Muscle layer of colon (tissue), 2 donors: ENCODE measurements around the gene IGFBP5.

Experiments used
- H3K27ac ChIP-seq: one replicate; pipeline ENCODE4 v1.7.0; 2013; ENCODE audit warnings: low read depth, mild to moderate bottlenecking, low read length, moderate library complexity
- H3K27me3 ChIP-seq, 2 donors: one replicate each; pipeline ENCODE4 v1.7.0; 2013; ENCODE audit warnings: low read length in 2 of 2, mild to moderate bottlenecking in 2 of 2; ENCODE audit not compliant: insufficient read depth in 2 of 2, control insufficient read depth in 1 of 2
- H3K36me3 ChIP-seq: one replicate; pipeline ENCODE4 v1.7.0; 2013; ENCODE audit warnings: mild to moderate bottlenecking, low read length; ENCODE audit not compliant: insufficient read depth
- H3K4me1 ChIP-seq: one replicate; pipeline ENCODE4 v1.7.0; 2013; ENCODE audit warnings: mild to moderate bottlenecking, low read length; ENCODE audit not compliant: insufficient read depth
- H3K4me3 ChIP-seq, 2 donors: one replicate each; pipeline ENCODE4 v1.7.0; 2013; ENCODE audit warnings: low read length in 2 of 2, low read depth in 1 of 2, mild to moderate bottlenecking in 1 of 2, moderate library complexity in 1 of 2
- H3K9ac ChIP-seq: one replicate; pipeline ENCODE4 v1.7.0; 2013; ENCODE audit warnings: low read length
- H3K9me3 ChIP-seq: one replicate; pipeline ENCODE4 v1.7.0; 2013; ENCODE audit warnings: mild to moderate bottlenecking, low read length
- donor health status: abdominal sarcoma.
- donor health status: Adenocarcinoma of cecum.

Gene IGFBP5

GRCh38 chr2:216661639-216662375 is 33.5 kb downstream of the IGFBP5 start:
- peaks cover 16% of the 10 kb centered on the region for H3K4me1 ChIP-seq
- H3K9ac ChIP-seq: no peak overlapping the region
- H3K9me3 ChIP-seq: no peaks in the 10 kb centered on the region
- H3K27me3 ChIP-seq: no peaks in the 10 kb centered on the region
- H3K4me3 ChIP-seq: no peak overlapping the region
- H3K36me3 ChIP-seq: no peaks in the 10 kb centered on the region
- H3K27ac ChIP-seq: no peak overlapping the region

DNA sequence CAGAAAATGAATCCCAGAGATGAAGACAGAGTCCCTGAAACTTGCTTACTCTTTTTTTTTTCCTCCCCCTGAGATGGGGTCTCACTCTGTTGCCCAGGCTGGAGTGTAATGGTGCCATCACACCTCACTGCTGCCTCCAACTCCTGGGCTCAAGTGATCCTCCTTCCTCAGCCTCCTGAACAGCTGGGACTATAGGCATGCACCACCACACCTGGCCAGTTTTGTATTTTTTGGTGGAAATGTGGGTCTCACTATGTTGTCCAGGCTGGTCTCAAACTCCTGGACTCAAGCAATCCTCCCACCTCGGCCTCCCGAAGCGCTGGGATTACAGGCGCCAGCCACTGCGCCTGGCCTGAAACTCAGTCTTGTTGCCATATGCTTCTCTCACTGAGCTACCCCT is 34.3 kb downstream of the IGFBP5 start:
- Histone ChIP-seq H3K27me3 (no peaks in the 10 kb centered on the region), H3K36me3 (no peaks in the 10 kb centered on the region), H3K4me1 (peaks cover 14% of the 10 kb centered on the region), H3K9ac (no peak overlapping the region), H3K27ac (no peak overlapping the region), H3K4me3 (no peak overlapping the region), H3K9me3 (no peaks in the 10 kb centered on the region)

- H3K27me3 ChIP-seq: no peaks in the 10 kb centered on the region
- H3K36me3 ChIP-seq: no peaks in the 10 kb centered on the region
- H3K9ac ChIP-seq: no peak overlapping the region
- H3K4me3 ChIP-seq: no peak overlapping the region
- H3K4me1 ChIP-seq: peaks cover 8% of the 10 kb centered on the region
- H3K27ac ChIP-seq: no peak overlapping the region
- H3K9me3 ChIP-seq: no peaks in the 10 kb centered on the region
Measured at GRCh38 chr2:216660496-216660895, 34.9 kb downstream of the IGFBP5 start.

GRCh38 chr2:216659276-216659675 is 36.1 kb downstream of the IGFBP5 start:
- Histone ChIP-seq H3K4me1 (no peaks in the 10 kb centered on the region), H3K27ac (no peak overlapping the region), H3K4me3 (no peak overlapping the region), H3K9ac (no peak overlapping the region), H3K27me3 (no peaks in the 10 kb centered on the region), H3K9me3 (no peaks in the 10 kb centered on the region), H3K36me3 (no peaks in the 10 kb centered on the region)

DNA sequence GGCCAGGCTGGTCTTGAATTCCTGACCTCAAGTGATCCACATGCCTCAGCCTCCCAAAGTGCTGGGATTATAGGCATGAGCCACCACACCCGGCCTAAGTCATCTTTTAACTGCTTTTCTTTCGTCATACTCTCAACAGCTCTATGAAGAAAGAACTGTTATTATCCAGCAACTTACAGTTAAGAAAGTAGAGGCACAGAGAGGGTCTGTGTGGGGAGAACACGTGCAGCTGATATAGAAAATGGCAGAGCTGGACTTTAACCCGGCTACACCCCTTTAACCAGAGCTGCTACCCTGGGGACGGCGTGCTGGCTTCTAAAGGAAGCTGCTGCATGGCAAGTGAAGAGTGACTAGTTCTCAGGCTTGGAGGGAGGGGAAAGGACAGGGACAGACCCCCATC is 36.6 kb downstream of the IGFBP5 start:
- no peak overlapping the region for H3K27ac ChIP-seq
- no peak overlapping the region for H3K9ac ChIP-seq
- H3K4me3 ChIP-seq: no peak overlapping the region
- H3K36me3 ChIP-seq: no peaks in the 10 kb centered on the region
- no peaks in the 10 kb centered on the region for H3K27me3 ChIP-seq
- H3K4me1 ChIP-seq: no peaks in the 10 kb centered on the region
- H3K9me3 ChIP-seq: no peaks in the 10 kb centered on the region

GRCh38 chr2:216657980-216658379 is 37.4 kb downstream of the IGFBP5 start:
- Histone ChIP-seq H3K9me3 (no peaks in the 10 kb centered on the region), H3K36me3 (no peaks in the 10 kb centered on the region), H3K4me3 (no peak overlapping the region), H3K4me1 (no peaks in the 10 kb centered on the region), H3K27me3 (no peaks in the 10 kb centered on the region), H3K27ac (no peak overlapping the region), H3K9ac (no peak overlapping the region)

DNA sequence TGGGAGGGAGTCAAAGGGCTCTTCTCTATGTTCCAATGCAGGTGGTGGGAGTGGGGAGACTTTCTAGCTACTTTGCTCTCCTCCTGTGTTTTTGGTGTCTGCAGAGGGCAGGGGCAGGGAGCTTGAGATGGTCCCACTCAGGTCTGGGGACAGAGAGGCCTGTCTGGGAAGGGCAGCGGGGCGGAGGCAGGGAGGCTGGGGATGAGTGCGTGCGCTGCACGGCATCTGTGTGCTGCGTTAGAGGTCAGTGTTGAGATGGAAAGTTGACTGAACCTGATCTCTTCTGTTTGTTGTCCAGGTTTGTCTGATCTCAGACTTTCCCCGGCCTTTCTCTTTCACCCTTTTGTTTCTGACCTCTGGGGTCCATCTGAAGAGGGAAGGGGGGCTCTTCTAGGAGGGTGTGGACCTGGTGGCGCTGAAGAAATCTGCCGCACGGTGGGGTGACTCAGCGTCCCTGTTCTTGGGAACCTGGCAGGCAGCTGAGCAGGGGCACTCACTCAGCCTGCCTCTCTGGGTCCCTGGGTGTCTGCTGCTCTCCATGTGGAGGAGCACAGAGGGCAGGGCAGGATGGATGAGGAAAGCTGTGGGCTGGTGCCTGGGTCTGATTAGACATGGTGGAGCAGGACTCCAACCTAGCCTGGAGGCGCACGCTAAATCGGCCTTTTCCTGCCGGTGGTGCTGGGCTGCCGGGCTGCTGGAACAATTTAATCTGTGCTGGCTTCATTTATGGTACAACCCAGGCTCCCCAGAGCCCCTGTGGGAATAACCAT is 38.1 kb downstream of the IGFBP5 start:
- Histone ChIP-seq H3K9me3 (no peaks in the 10 kb centered on the region), H3K4me1 (no peaks in the 10 kb centered on the region), H3K9ac (no peak overlapping the region), H3K36me3 (no peaks in the 10 kb centered on the region), H3K4me3 (no peak overlapping the region), H3K27ac (no peak overlapping the region), H3K27me3 (no peaks in the 10 kb centered on the region)

- Histone ChIP-seq H3K27me3 (no peaks in the 10 kb centered on the region), H3K27ac (no peak overlapping the region), H3K4me1 (no peaks in the 10 kb centered on the region), H3K9me3 (no peaks in the 10 kb centered on the region), H3K36me3 (no peaks in the 10 kb centered on the region), H3K9ac (no peak overlapping the region), H3K4me3 (no peak overlapping the region)
Measured at GRCh38 chr2:216654528-216655052, 40.8 kb downstream of the IGFBP5 start.

DNA sequence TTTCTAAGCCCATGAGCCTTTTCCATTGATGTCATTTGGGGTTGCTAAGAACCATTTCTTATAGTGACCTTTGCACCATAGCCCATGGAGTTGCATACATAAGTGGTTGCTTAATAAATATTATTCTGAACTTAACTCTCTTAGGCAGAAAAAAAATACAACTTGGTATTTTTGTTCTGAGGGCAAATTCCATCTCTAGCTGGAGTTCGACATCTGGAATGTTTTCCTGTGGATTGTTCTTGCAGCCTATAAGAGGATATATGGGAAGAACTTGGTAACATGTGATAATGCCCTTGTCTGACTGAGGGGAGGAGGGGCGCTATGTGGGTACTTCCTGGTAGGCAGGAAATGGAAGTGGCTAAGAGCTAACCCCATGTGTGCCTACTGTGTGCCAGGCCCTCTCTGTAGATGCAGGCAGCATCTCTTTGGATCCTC is 41.4 kb downstream of the IGFBP5 start:
- H3K27ac ChIP-seq: no peak overlapping the region
- no peaks in the 10 kb centered on the region for H3K9me3 ChIP-seq
- no peaks in the 10 kb centered on the region for H3K27me3 ChIP-seq
- H3K9ac ChIP-seq: no peak overlapping the region
- H3K36me3 ChIP-seq: no peaks in the 10 kb centered on the region
- no peak overlapping the region for H3K4me3 ChIP-seq
- H3K4me1 ChIP-seq: no peaks in the 10 kb centered on the region

GRCh38 chr2:216653093-216653799 is 42.1 kb downstream of the IGFBP5 start:
- H3K27ac ChIP-seq: no peak overlapping the region
- H3K4me1 ChIP-seq: no peaks in the 10 kb centered on the region

DNA sequence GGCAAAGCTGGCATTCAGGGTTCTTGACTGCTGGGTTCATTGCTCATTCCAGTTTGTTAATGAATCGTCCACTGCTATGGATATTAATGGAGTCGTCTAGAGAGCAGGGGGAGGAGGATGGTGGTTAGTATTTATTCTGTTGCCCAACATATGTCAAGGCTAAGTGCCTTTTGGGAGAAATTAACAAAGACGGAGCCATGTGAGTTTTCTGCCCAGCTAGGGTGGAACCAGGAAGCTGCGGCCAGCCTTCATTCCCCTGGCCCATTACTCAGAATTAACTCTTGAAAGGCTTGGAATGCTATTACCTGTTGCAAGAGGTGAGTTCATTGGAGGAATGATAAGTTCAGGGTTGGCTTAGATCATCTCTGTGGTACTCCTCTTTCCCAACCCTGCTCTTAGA is 42.8 kb downstream of the IGFBP5 start:
- Histone ChIP-seq H3K4me3 (no peak overlapping the region), H3K9me3 (no peaks in the 10 kb centered on the region), H3K27ac (no peak overlapping the region), H3K9ac (no peak overlapping the region), H3K36me3 (no peaks in the 10 kb centered on the region), H3K4me1 (no peaks in the 10 kb centered on the region), H3K27me3 (no peaks in the 10 kb centered on the region)

More at GRCh38 chr2:216653093-216653799, 42.1 kb downstream of the IGFBP5 start:
- Histone ChIP-seq H3K9ac (no peak overlapping the region), H3K36me3 (no peaks in the 10 kb centered on the region), H3K9me3 (no peaks in the 10 kb centered on the region), H3K4me3 (no peak overlapping the region), H3K27me3 (no peaks in the 10 kb centered on the region)
